ENCODE results near the gene GTF3A. TPM values are rescaled to one million over a fixed set of nuclear protein-coding genes. Genes with fewer than 3 reads are reported as not detected.

The GTF3A gene
- total and polyA plus RNA-seq, 9 of the 15 experiments (the other 6 are each of a cell fraction or from before 2014, with no cell fraction given): 47.5 to 303 (median 174) TPM

- no peaks in the 10 kb centered on the region; a peak in 1 of 5 replicates for H3K4me1 ChIP-seq (replicated peaks in 1 of 2; ENCODE audit: control insufficient read depth in 2 of 2, insufficient read depth in 2 of 2, low read length in 2 of 2)
- H3K4me2 ChIP-seq (ENCODE audit: insufficient read depth, low read length): no peak overlapping the region
- intact Hi-C loops (cut with micrococcal nuclease) (no loop called here), in situ Hi-C loops (cut with MboI) (no loop called here)
- H3K27me3 ChIP-seq (ENCODE audit: control insufficient read depth in 2 of 2, insufficient read depth in 2 of 2, low read length in 2 of 2): peaks cover 9 to 13% of the 10 kb centered on the region in 2 experiments; a peak in 2 of 5 replicates
- no peaks in the 10 kb centered on the region for H3K36me3 ChIP-seq (ENCODE audit: control insufficient read depth, insufficient read depth, low read length)
- no peak for FAIRE-seq
- ChIA-PET CTCF (ENCODE audit: low intra/inter-chr PET ratio) (no interaction called here), POLR2A (no interaction called here)
- TF ChIP-seq THRA (IDR thresholded peaks at IDR 0.05): no peak
- TF ChIP-seq TSHZ1 (CRISPR knock-in tag; IDR thresholded peaks at IDR 0.05): no peak
- TF ChIP-seq MXI1 (IDR thresholded peaks at IDR 0.05; ENCODE audit: low read depth, low read length): no peak
- no peak for TF ChIP-seq ZNF175 (CRISPR knock-in tag; IDR thresholded peaks at IDR 0.05; ENCODE audit: low read depth)
- TF ChIP-seq STAG1 (CRISPR knock-in tag; IDR thresholded peaks at IDR 0.05; ENCODE audit: borderline replicate concordance): no peak
- BruUV-seq (replicated peaks): no TSS peak
- H3K79me2 ChIP-seq (ENCODE audit: control insufficient read depth, insufficient read depth, low read length): no peaks in the 10 kb centered on the region
- H4K20me1 ChIP-seq (replicated peaks; ENCODE audit: control insufficient read depth, insufficient read depth, low read length): no peaks in the 10 kb centered on the region
- DNase-seq (ENCODE audit: extremely low read depth in 1 of 4, low spot score in 3 of 4): no peak
- WGBS (ENCODE audit: insufficient coverage, low coverage, missing lambda C conversion rate): 0% methylated on average over 2 of the region's 2 CpGs
- no peaks in the 10 kb centered on the region for H3K9me3 ChIP-seq (replicated peaks; ENCODE audit: control insufficient read depth, insufficient read depth, low read depth, low read length)
- H3K4me3 ChIP-seq: no peak overlapping the region
- no peak overlapping the region for H3K9ac ChIP-seq (ENCODE audit: insufficient read depth in 1 of 2, low read depth in 2 of 2, low read length in 2 of 2)
- ATAC-seq: no peak
- no peak overlapping the region for H3K27ac ChIP-seq (ENCODE audit: extremely low read depth, low read depth, low read length)
- H3K9me1 ChIP-seq (ENCODE audit: control insufficient read depth, insufficient read depth, low read length): no peaks in the 10 kb centered on the region
- H2AFZ ChIP-seq (ENCODE audit: low read depth, low read length): no peak overlapping the region
These were observed 36.2 kb upstream of the GTF3A start for GRCh38 chr13:27388241-27388640.

All from K562 (cell line).